Coronary artery (tissue), 2 donors: Measurements from ENCODE around the gene AMMECR1L.
A peak's percentile ranks its signal among the peaks of the same experiment; 100 is the strongest.

Experiments used
- DNase-seq: peaks from one replicate; pipeline ENCODE4 v3.0.0-alpha.2; 2017; ENCODE audit warnings: low spot score
- H3K27ac ChIP-seq, 2 donors: fragments of 200-600 bp; sonication (generic); one replicate each; pipeline ENCODE4 v1.5.1; 2016 to 2019
- H3K4me3 ChIP-seq: fragments of 200-600 bp; sonication (generic); 2 replicates; pipeline ENCODE4 v1.5.1; 2016; ENCODE audit warnings: mild to moderate bottlenecking, moderate library complexity
- TF ChIP-seq, protein P1 (sequence below): fragments of 200-600 bp; sonication (generic); IDR thresholded peaks from one replicate; pipeline ENCODE4 v1.5.1; 2019; ENCODE audit warnings: antibody characterized with exemption

Gene AMMECR1L

DNA sequence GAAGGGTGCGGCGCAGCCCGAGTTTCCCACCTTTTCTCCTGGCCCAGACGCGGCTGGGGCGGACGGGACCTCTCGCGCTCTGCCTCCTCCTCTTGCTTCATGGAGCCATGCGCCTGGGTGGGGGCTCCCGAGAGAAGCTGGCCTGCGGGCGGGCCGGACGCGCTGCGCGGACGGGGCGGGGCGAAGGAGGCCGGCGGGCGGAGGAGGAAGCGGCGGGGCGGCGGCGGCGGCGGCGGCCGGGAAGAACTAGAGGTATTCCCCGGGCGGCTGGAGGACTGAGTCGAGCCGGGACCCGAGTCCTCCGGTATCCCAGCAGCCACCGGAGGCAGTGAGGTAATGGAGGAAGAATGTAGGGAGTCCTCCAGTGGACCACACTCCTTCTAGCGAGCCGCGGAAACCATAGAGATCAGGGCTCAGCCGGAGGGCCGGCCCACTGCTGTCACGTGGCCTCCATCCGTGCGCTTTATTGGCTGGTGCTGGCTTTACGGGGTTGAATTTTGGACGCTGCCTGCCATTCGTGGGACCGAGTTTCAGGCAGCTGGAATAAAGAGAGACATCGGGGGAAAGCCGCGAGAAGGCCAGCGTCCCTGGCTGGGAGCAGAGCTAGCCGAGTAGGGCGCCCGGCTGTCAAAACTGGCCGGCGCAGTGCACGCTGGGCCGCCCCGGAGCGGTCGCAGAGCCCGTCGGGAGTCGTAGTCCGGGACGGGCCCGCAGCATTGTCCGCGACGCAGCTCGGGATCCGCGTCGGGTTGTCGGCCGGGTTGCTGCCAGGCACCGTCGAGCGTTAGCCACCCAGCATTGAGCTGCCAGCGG is at the start of gene AMMECR1L:
Gene AMMECR1L (minus strand): TSS at position 177 of the 813 bp plus-strand sequence. CDS start 11,722 bp downstream, outside the sequence.
- DNase-seq = peak; percentile 79
- peak within 1 kb of the TSS; percentile 77 for H3K4me3 ChIP-seq
- H3K27ac ChIP-seq = peak within 1 kb of the TSS; percentile 90 to 96

DNA sequence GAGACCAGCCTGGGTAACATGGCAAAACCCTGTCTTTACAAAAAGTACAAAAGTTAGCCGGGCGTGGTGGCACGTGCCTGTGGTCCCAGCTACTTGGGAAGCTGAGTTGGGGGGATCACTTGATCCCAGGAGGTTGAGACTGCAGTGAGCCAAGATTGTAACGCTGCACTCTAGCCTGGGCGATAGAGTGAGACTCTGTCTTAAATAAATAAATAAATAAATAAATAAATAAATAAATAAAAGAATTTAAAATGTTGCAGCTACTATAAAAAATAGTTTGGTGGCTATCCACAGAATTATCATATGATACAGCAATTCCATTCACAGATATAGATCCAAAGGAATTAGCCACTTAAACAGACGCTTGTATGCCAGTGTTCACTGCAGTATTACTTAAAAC is 49.6 kb upstream of the AMMECR1L start:
- DNase-seq = no peak

DNA sequence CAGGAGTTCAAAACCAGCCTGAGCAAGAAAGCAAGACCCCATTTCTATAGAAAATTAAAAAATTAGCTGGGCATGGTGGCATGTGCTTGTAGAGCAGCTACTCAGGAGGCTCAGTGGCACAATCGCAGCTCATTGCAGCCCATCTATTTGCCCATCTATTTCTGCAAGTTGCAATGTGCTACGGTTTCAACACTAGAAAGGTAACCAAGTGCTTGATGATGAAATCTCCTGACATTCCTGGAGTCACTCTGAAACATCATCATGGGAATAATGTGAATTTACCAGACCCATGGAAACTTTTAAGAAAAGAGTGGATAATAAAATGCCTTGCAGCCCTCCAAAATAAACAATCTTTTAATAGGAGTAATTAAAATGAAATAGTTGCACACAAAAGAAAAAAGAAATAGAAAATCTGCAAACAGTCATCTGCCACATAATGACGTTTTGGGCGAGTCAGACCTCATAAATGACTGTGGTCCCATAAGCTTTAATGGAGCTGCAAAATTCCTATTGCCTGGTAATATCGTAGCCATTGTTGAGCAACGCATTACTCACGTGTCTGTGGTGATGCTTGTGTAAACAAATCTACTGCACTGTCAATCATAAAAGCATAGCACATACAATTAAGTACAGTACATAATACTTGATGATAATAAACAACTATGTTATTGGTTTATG is 46.6 kb upstream of the AMMECR1L start:
- H3K27ac ChIP-seq = no peak overlapping the region
- DNase-seq = no peak
- TF ChIP-seq, protein P1, sequence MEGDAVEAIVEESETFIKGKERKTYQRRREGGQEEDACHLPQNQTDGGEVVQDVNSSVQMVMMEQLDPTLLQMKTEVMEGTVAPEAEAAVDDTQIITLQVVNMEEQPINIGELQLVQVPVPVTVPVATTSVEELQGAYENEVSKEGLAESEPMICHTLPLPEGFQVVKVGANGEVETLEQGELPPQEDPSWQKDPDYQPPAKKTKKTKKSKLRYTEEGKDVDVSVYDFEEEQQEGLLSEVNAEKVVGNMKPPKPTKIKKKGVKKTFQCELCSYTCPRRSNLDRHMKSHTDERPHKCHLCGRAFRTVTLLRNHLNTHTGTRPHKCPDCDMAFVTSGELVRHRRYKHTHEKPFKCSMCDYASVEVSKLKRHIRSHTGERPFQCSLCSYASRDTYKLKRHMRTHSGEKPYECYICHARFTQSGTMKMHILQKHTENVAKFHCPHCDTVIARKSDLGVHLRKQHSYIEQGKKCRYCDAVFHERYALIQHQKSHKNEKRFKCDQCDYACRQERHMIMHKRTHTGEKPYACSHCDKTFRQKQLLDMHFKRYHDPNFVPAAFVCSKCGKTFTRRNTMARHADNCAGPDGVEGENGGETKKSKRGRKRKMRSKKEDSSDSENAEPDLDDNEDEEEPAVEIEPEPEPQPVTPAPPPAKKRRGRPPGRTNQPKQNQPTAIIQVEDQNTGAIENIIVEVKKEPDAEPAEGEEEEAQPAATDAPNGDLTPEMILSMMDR = no peak
- no peak overlapping the region for H3K4me3 ChIP-seq

More for the DNA sequence above, 49.6 kb upstream of the AMMECR1L start:
- Histone ChIP-seq H3K27ac (no peak overlapping the region), H3K4me3 (no peak overlapping the region)
- TF ChIP-seq, protein P1 = no peak

DNA sequence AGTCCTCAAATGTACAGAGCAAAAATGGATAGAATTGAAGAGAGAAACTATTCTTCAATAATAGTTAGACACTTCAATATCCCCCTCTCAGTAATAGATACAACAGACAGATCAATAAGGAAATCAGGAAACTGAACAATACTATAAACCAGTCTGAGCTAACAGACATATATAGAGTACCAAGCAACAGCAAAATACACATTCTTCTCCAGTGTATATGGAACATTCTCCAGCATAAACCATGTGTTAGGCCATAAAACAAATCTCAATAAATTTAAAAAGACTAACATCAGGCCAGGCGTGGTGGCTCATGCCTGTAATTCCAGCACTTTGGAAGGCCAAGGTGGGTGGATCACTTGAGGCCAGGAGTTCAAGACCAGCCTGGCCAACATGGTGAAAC is 43.7 kb upstream of the AMMECR1L start:
- TF ChIP-seq, protein P1 = no peak
- no peak overlapping the region for H3K27ac ChIP-seq
- H3K4me3 ChIP-seq = no peak overlapping the region
- DNase-seq = no peak

DNA sequence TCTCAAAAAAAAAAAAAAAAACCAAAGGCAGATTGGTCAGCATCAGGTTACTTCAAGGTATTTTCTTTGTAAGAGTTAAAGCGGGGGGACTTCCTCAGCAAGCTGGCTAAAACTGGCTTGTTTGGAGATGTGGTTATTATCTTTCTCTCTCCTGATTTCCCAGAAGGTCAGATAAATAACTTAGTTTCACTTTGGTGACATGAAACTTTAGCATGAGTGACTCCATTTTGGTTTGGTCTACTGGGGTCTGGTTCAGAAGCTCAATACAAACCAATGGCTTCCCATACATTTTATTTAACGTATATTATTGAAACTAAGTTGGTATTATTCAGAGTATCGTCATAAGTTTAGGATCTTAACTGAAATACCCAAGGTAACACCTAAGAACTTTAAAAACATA is 41.6 kb upstream of the AMMECR1L start:
- no peak for DNase-seq
- no peak overlapping the region for H3K27ac ChIP-seq
- no peak overlapping the region for H3K4me3 ChIP-seq
- TF ChIP-seq, protein P1 = no peak

DNA sequence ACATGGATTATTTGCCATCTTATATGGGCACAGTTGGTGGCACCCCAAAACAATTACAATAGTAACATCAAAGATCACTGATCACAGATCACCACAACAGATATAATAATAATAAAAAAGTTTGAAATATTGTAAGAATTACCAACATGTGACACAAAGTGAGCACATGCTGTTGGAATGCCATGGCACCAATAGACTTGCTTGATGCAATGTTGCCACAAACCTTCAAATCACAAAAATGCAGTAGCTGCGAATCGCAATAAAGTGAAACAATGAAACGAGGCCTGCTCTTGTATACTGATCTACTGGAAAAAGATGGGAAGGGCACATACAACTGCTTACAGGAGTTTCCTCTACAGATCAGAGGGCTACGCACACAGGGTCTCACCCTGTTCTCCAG is 32.2 kb upstream of the AMMECR1L start:
- H3K4me3 ChIP-seq = no peak overlapping the region
- H3K27ac ChIP-seq = no peak overlapping the region
- no peak for DNase-seq
- TF ChIP-seq, protein P1 = no peak

DNA sequence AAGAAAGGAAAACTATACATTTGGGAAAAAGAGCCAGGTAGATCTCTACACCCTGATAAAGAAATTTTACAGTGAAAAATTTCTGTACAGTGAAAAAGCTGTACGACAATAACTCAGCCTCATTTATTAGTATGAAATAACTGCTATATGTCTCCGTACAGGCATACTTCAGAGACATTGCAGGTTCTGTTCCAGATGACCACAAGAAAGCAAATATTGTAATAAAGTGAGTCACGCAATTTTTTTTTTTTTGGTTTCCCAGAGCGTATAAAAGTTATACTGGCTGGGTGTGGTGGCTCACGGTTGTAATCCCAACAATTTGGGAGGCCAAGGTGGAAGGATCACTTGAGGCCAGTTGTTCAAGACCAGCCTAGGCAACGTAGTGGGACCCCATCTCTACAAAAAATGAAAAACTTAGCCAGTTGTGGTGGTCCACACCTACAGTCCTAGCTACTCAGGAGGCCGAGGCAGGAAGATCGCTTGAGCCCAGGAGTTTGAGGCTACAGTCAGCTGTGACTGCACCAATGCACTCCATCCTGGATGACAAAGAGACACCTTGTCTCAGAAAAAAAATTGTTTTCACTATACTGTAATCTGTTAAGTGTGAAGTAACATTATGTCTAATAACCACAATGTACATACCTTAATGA is 28.2 kb upstream of the AMMECR1L start:
- H3K27ac ChIP-seq = no peak overlapping the region
- TF ChIP-seq, protein P1 = no peak
- H3K4me3 ChIP-seq = no peak overlapping the region
- DNase-seq = no peak
